Measurements from ENCODE around the gene MATN4.

- TF ChIP-seq CTCF (IDR thresholded peaks at IDR 0.05; ENCODE audit: insufficient read depth, low read length) = no peak
- TF ChIP-seq GABPA (IDR thresholded peaks at IDR 0.05; ENCODE audit: low read depth) = no peak
- no peak for TF ChIP-seq POLR2AphosphoS5 (IDR thresholded peaks at IDR 0.05; ENCODE audit: low read depth)
Observed at GRCh38 chr20:45257161-45257560, 50.9 kb downstream of the MATN4 start.
